ENCODE data around the gene MGAT5.

Gene MGAT5

DNA sequence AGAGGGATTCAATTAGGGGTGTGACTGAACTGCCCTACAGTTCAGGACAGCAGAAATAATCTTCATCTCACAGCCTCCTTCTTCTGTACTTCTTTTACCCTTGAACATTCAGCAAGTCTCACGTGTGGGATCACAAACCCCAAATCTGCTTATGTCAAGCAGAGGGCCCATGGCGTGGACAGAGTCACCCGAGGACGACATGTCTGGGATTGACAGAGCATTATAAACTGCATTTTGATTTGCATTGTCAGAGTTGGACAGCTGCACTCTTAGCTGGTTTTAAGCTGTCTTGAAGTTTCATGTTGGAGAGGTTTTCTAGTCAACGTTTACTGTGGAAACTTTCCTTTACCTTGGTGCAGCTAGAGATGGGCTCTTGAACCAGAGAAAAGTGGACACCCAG, 26.4 kb downstream of the MGAT5 start:
- DNase-seq: no peak
- Histone ChIP-seq H3K27me3 (replicated peaks) (no peaks in the 10 kb centered on the region), H3K27ac (no peak overlapping the region), H3K4me3 (ENCODE audit: low read depth, low read length) (no peak overlapping the region), H3K36me3 (replicated peaks) (no peaks in the 10 kb centered on the region)
- TF ChIP-seq, protein P1, sequence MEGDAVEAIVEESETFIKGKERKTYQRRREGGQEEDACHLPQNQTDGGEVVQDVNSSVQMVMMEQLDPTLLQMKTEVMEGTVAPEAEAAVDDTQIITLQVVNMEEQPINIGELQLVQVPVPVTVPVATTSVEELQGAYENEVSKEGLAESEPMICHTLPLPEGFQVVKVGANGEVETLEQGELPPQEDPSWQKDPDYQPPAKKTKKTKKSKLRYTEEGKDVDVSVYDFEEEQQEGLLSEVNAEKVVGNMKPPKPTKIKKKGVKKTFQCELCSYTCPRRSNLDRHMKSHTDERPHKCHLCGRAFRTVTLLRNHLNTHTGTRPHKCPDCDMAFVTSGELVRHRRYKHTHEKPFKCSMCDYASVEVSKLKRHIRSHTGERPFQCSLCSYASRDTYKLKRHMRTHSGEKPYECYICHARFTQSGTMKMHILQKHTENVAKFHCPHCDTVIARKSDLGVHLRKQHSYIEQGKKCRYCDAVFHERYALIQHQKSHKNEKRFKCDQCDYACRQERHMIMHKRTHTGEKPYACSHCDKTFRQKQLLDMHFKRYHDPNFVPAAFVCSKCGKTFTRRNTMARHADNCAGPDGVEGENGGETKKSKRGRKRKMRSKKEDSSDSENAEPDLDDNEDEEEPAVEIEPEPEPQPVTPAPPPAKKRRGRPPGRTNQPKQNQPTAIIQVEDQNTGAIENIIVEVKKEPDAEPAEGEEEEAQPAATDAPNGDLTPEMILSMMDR (IDR thresholded peaks at IDR 0.05; ENCODE audit: low read depth, low read length, missing control alignments): no peak
- in situ Hi-C loops (cut with HindIII; ENCODE audit: low pct_ligation_motif_present, low sequenced_read_pairs): no loop called here

DNA sequence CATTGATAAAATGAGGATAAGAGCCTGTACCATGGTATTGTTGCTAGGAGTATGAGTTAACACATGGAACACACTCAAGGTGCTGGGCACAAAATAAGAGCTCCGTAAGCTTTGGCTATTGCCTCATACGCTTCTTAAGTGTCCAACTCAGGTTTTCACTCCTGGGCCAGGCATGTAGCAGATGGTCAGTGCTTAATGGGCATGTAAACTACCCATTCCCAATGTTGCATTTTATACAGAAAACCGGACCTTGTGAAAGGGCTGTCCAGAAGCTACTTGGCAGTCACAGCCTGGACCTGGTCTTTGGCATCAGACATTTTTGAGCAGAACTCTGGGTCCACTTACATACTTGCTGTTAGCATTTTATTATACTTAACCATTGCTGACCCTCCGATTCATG, 26.9 kb downstream of the MGAT5 start:
- no peaks in the 10 kb centered on the region for H3K27me3 ChIP-seq (replicated peaks)
- no peak overlapping the region for H3K27ac ChIP-seq
- no peaks in the 10 kb centered on the region for H3K36me3 ChIP-seq (replicated peaks)
- no peak for DNase-seq
- in situ Hi-C loops (cut with HindIII; ENCODE audit: low pct_ligation_motif_present, low sequenced_read_pairs): no loop called here
- TF ChIP-seq, protein P1 (IDR thresholded peaks at IDR 0.05; ENCODE audit: low read depth, low read length, missing control alignments): no peak
- no peak overlapping the region for H3K4me3 ChIP-seq (ENCODE audit: low read depth, low read length)

DNA sequence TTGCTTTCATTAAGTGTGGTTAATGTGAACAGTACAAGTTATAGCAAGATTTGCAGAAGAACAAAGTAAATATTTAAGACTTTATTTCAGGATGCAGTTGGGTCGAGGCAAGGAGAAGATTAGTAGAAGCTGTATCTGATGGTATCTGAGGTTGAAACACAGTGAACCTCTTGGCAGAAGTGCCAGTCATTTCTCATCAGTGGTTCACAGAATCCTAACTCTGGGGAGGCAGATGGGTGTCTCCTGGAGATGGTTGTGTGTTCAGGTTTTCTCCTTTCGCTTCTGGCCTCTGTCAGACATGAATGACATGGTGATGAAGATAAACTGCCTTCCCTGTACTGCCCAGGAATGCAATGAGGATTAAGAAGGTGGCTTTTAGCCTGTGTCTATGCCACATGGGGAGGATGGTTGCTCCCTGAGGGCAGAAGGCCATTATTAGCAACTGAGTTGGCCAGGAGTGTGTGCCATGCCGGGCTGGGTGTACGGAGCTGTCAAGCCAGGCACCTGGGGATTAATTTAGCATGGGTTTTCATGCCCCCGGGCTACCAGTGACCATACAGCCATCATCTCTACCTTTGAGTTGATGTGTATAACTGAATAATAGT, 28.0 kb downstream of the MGAT5 start:
- no peak for DNase-seq
- no peaks in the 10 kb centered on the region for H3K36me3 ChIP-seq (replicated peaks)
- no peak overlapping the region for H3K4me3 ChIP-seq (ENCODE audit: low read depth, low read length)
- no peaks in the 10 kb centered on the region for H3K27me3 ChIP-seq (replicated peaks)
- no peak overlapping the region for H3K27ac ChIP-seq
- in situ Hi-C loops (cut with HindIII; ENCODE audit: low pct_ligation_motif_present, low sequenced_read_pairs): no loop called here
- TF ChIP-seq, protein P1 (IDR thresholded peaks at IDR 0.05; ENCODE audit: low read depth, low read length, missing control alignments): no peak

DNA sequence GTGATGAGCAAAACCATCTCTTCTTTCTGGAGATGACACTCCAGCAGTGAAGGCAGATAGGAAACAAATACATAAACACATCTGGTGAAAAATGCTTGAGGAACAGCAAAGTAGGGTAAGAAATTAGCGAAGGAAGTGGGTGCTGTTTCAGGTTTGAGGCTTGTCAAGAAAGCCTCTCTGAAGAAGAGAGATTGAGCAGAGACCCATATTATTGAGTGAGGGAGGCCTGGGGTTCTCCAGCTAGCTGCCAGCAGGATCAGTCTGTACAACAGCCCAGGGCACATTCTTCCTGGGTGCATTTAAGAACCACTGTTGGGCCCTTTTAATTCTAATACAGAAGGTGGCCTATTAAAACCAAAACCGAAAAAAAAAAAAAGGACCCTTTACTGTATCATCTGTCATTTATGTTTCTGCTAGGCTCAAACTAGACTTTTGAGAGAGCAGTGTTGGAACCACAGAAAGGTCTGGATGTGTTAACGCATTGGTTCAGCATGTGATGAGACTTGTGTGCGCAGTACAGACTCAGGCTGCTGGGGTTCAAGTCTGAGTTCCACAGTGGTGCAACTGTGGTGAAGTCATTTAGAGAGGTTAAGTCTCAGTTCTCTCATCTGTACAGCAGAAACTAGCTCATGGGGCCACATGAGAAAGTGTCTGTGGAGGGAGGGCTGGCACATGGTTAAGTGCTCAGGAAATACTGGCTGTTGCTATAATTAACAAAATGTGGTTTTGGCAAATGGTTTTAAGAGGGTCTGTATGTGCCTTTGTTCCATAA, 28.9 kb downstream of the MGAT5 start:
- DNase-seq: no peak
- in situ Hi-C loops (cut with HindIII; ENCODE audit: low pct_ligation_motif_present, low sequenced_read_pairs): no loop called here
- H3K27me3 ChIP-seq (replicated peaks): no peaks in the 10 kb centered on the region
- H3K4me3 ChIP-seq (ENCODE audit: low read depth, low read length): no peak overlapping the region
- TF ChIP-seq, protein P1 (IDR thresholded peaks at IDR 0.05; ENCODE audit: low read depth, low read length, missing control alignments): no peak
- H3K36me3 ChIP-seq (replicated peaks): no peaks in the 10 kb centered on the region
- no peak overlapping the region for H3K27ac ChIP-seq

DNA sequence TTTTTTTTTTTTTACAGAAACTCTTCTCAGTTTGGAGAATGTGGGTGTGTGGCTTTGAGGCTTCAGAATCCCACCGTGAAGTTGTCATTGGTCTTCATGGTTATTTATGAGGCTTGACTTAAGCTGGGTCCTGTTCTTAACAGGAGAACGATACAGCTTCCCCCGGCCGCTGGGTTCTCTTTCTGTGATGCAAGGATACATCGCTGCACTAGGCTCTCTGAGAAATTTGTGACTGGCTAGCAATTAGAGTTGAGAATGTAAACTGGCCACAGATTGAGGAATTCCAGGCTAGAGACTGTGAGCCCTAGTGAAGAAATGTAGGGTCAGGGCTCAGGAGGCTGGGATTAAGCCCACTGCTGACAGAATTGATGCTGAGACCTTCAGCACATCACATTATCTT, 29.8 kb downstream of the MGAT5 start:
- in situ Hi-C loops (cut with HindIII; ENCODE audit: low pct_ligation_motif_present, low sequenced_read_pairs): no loop called here
- TF ChIP-seq, protein P1 (IDR thresholded peaks at IDR 0.05; ENCODE audit: low read depth, low read length, missing control alignments): no peak
- Histone ChIP-seq H3K27ac (no peak overlapping the region), H3K36me3 (replicated peaks) (no peaks in the 10 kb centered on the region), H3K4me3 (ENCODE audit: low read depth, low read length) (no peak overlapping the region), H3K27me3 (replicated peaks) (no peaks in the 10 kb centered on the region)
- no peak for DNase-seq

All from brain microvascular endothelial cell (primary cell).